ENCODE results near the gene ADK.

GRCh38 chr10:74337330-74338016 is 186.5 kb downstream of the ADK start:
- TF ChIP-seq POLR2AphosphoS5 (IDR thresholded peaks at IDR 0.05; ENCODE audit: low read depth, low read length) (no peak), TAF1 (IDR thresholded peaks at IDR 0.05; ENCODE audit: borderline replicate concordance, insufficient read depth, low read length) (no peak), REST (IDR thresholded peaks at IDR 0.05; ENCODE audit: insufficient read depth in 1 of 2, low read depth in 2 of 2, low read length in 2 of 2) (no peak), SIN3A (IDR thresholded peaks at IDR 0.05; ENCODE audit: borderline replicate concordance, insufficient read depth, low read length) (no peak)
